Bone marrow (tissue), 2 donors: Measurements from ENCODE around the gene SLIT2.

Source experiments
- DNase-seq, 2 donors: peaks; one replicate each; lab custom pipeline; 2025; lab: John Stamatoyannopoulos, UW

SLIT2 gene

GRCh38 chr4:20251796-20252655 is at the start of gene SLIT2:
TSS of gene SLIT2 (plus strand) at chr4:20251905. CDS start at chr4:20253816, 1,911 bp downstream.
- no peak for DNase-seq

- DNase-seq = no peak
These were observed 48.2 kb upstream of the SLIT2 start for GRCh38 chr4:20203508-20203907.

GRCh38 chr4:20217521-20217920 is 34.2 kb upstream of the SLIT2 start:
- DNase-seq = no peak

GRCh38 chr4:20217951-20218350 is 33.8 kb upstream of the SLIT2 start:
- no peak for DNase-seq

- DNase-seq = no peak
These were observed 32.2 kb upstream of the SLIT2 start for GRCh38 chr4:20219521-20219920.

GRCh38 chr4:20237894-20238537 is 13.7 kb upstream of the SLIT2 start:
- no peak for DNase-seq

GRCh38 chr4:20248155-20248558 is 3.5 kb upstream of the SLIT2 start:
- DNase-seq = no peak

GRCh38 chr4:20249333-20249732 is 2.4 kb upstream of the SLIT2 start:
- DNase-seq = no peak

GRCh38 chr4:20251031-20251795 is 492 bp upstream of the SLIT2 start:
- no peak for DNase-seq

GRCh38 chr4:20252656-20253282 is 1.1 kb downstream of the SLIT2 start:
- DNase-seq = no peak

GRCh38 chr4:20253283-20253734 is 1.6 kb downstream of the SLIT2 start:
- DNase-seq = no peak

GRCh38 chr4:20253735-20254409 is 2.2 kb downstream of the SLIT2 start:
- DNase-seq = no peak

- no peak for DNase-seq
These were observed 3.0 kb downstream of the SLIT2 start for GRCh38 chr4:20254511-20255250.

GRCh38 chr4:20255251-20255586 is 3.5 kb downstream of the SLIT2 start:
- no peak for DNase-seq

- DNase-seq = no peak
These were observed 4.1 kb downstream of the SLIT2 start for GRCh38 chr4:20255823-20256222.

GRCh38 chr4:20256381-20256881 is 4.7 kb downstream of the SLIT2 start:
- DNase-seq = no peak

GRCh38 chr4:20259707-20260106 is 8.0 kb downstream of the SLIT2 start:
- DNase-seq = no peak

- DNase-seq = no peak
These were observed 9.1 kb downstream of the SLIT2 start for GRCh38 chr4:20260821-20261220.

- no peak for DNase-seq
These were observed 10.5 kb downstream of the SLIT2 start for GRCh38 chr4:20262221-20262620.

- DNase-seq = no peak
These were observed 13.0 kb downstream of the SLIT2 start for GRCh38 chr4:20264688-20265087.

GRCh38 chr4:20265726-20266125 is 14.0 kb downstream of the SLIT2 start:
- DNase-seq = no peak
